ENCODE measurements around the gene PCDHGC4.

Gene PCDHGC4

DNA sequence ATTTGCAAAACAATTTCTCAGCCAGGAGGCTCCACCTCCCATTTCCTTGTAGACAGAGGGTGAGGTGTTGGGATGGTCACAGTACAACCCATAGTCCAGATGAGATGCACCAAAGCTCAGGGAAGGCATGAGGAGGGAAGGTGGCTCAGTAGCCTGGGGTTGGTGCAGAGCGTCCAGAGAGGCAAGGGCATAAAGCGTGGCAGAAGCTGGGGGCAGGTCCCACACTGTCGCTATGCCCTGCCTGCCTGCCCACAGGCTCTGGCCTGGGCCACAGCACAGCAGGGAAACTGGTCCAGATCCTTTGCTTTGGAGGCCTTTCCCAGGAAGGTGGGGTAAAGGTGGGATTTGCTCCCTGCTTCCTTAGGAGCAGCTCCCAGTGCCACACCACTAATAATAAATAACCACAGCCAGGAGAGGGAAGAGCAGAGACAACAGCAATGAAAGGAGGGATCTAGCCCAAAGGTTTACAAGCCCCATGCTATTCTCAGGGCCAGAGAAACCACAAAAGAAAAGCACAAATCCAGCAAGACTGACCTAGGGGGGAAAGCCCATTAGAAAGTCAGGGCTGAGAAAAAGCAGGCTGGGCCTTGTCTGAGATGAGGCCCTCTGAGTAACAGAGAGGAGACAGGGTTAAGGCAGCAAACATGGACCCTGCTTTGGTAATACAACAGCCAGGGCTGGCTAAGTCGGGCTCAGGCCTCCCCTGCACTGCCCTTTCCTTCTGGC lies 31.3 kb downstream of the PCDHGC4 start:
- H3K4me2 ChIP-seq = peak overlapping the region; percentile 86 to 98 (median 95)
- H3K4me3 ChIP-seq = peak overlapping the region in 6 of 10 experiments; percentile 20 to 69 (median 45); a peak in 8 of 20 replicates
- TF ChIP-seq Cebpa-rat (IDR thresholded peaks at IDR 0.05) = no peak
- no peaks in the 10 kb centered on the region for H3K9me3 ChIP-seq (replicated peaks in 1 of 11)
- peaks cover 18 to 83% (median 77%) of the 10 kb centered on the region in 11 experiments for H3K36me3 ChIP-seq
- peak overlapping the region; percentile 53 to 99 (median 95) for H3K9ac ChIP-seq
- no peaks in the 10 kb centered on the region for H3K27me3 ChIP-seq
- no peaks in the 10 kb centered on the region for H4K20me1 ChIP-seq
- H3K4me1 ChIP-seq = peaks cover 92 to 100% (median 99%) of the 10 kb centered on the region in 10 experiments
- peak overlapping the region; percentile 58 to 100 (median 99); a peak in 21 of 22 replicates for H3K27ac ChIP-seq

GRCh38 chr5:141516672-141517025 lies 31.8 kb downstream of the PCDHGC4 start:
- Histone ChIP-seq H3K4me1 (peaks cover 91 to 100% (median 99%) of the 10 kb centered on the region in 10 experiments), H3K4me3 (peak overlapping the region in 4 of 10 experiments; percentile 20 to 69 (median 58); a peak in 6 of 20 replicates), H4K20me1 (no peaks in the 10 kb centered on the region), H3K9ac (peak overlapping the region; percentile 53 to 99 (median 95)), H3K36me3 (peaks cover 18 to 83% (median 74%) of the 10 kb centered on the region in 11 experiments), H3K9me3 (replicated peaks in 1 of 11) (no peaks in the 10 kb centered on the region), H3K27me3 (no peaks in the 10 kb centered on the region), H3K27ac (peak overlapping the region; percentile 58 to 100 (median 99); a peak in 20 of 22 replicates), H3K4me2 (peak overlapping the region; percentile 86 to 98 (median 95))
- no peak for TF ChIP-seq Cebpa-rat (IDR thresholded peaks at IDR 0.05)

- Histone ChIP-seq H3K4me3 (peak overlapping the region in 1 of 10 experiments; percentile 2; a peak in 2 of 20 replicates), H3K27ac (peak overlapping the region in 10 of 11 experiments; percentile 85 to 100 (median 100); a peak in 20 of 22 replicates), H3K9me3 (replicated peaks in 1 of 11) (no peaks in the 10 kb centered on the region), H3K4me1 (peaks cover 91 to 100% (median 99%) of the 10 kb centered on the region in 10 experiments), H3K4me2 (peak overlapping the region; percentile 86 to 98 (median 95); a peak in 21 of 22 replicates), H3K9ac (peak overlapping the region in 9 of 11 experiments; percentile 33 to 99 (median 95); a peak in 12 of 22 replicates), H3K27me3 (no peaks in the 10 kb centered on the region), H3K36me3 (peaks cover 18 to 83% (median 74%) of the 10 kb centered on the region in 11 experiments; a peak in 21 of 22 replicates), H4K20me1 (no peaks in the 10 kb centered on the region)
- no peak for TF ChIP-seq Cebpa-rat (IDR thresholded peaks at IDR 0.05)
Observed at GRCh38 chr5:141517312-141517711, 32.5 kb downstream of the PCDHGC4 start.

- Histone ChIP-seq H3K4me2 (peak overlapping the region in 9 of 11 experiments; percentile 86 to 98 (median 95); a peak in 18 of 22 replicates), H3K27ac (peak overlapping the region in 10 of 11 experiments; percentile 89 to 100 (median 100); a peak in 20 of 22 replicates)
Observed at GRCh38 chr5:141517880-141518617, 33.2 kb downstream of the PCDHGC4 start.

GRCh38 chr5:141518618-141519015 lies 33.8 kb downstream of the PCDHGC4 start:
- Histone ChIP-seq H3K27ac (peak overlapping the region in 10 of 11 experiments; percentile 85 to 100 (median 99); a peak in 19 of 22 replicates), H3K36me3 (peaks cover 23 to 94% (median 87%) of the 10 kb centered on the region in 11 experiments; a peak in 21 of 22 replicates), H3K9ac (peak overlapping the region in 3 of 11 experiments; percentile 7 to 78 (median 75); a peak in 4 of 22 replicates), H3K27me3 (no peaks in the 10 kb centered on the region), H3K9me3 (replicated peaks in 1 of 11) (no peaks in the 10 kb centered on the region), H3K4me2 (peak overlapping the region in 8 of 11 experiments; percentile 75 to 98 (median 94); a peak in 16 of 22 replicates), H3K4me3 (no peak overlapping the region), H4K20me1 (no peaks in the 10 kb centered on the region), H3K4me1 (peaks cover 91 to 100% (median 99%) of the 10 kb centered on the region in 10 experiments)
- no peak for TF ChIP-seq Cebpa-rat (IDR thresholded peaks at IDR 0.05)

More at GRCh38 chr5:141517880-141518617, 33.2 kb downstream of the PCDHGC4 start:
- Histone ChIP-seq H3K9ac (peak overlapping the region in 7 of 11 experiments; percentile 1 to 98 (median 33); a peak in 7 of 22 replicates), H3K36me3 (peaks cover 23 to 88% (median 81%) of the 10 kb centered on the region in 11 experiments; a peak in 21 of 22 replicates), H4K20me1 (no peaks in the 10 kb centered on the region), H3K9me3 (replicated peaks in 1 of 11) (no peaks in the 10 kb centered on the region), H3K4me1 (peaks cover 92 to 100% (median 99%) of the 10 kb centered on the region in 10 experiments), H3K4me3 (peak overlapping the region in 1 of 10 experiments; percentile 2; a peak in 2 of 20 replicates), H3K27me3 (no peaks in the 10 kb centered on the region)
- TF ChIP-seq Cebpa-rat (IDR thresholded peaks at IDR 0.05) = no peak

GRCh38 chr5:141519605-141520565 lies 35.1 kb downstream of the PCDHGC4 start:
- no peak for TF ChIP-seq Cebpa-rat (IDR thresholded peaks at IDR 0.05)
- Histone ChIP-seq H4K20me1 (peaks cover 0 to under 1% (median 0%) of the 10 kb centered on the region in 11 experiments; a peak in 1 of 22 replicates), H3K9me3 (replicated peaks in 1 of 11) (no peaks in the 10 kb centered on the region), H3K27ac (peak overlapping the region; percentile 71 to 100 (median 99)), H3K36me3 (peaks cover 29 to 100% (median 94%) of the 10 kb centered on the region in 11 experiments; a peak in 21 of 22 replicates), H3K9ac (peak overlapping the region in 9 of 11 experiments; percentile 63 to 79 (median 75); a peak in 17 of 22 replicates), H3K27me3 (no peaks in the 10 kb centered on the region), H3K4me2 (peak overlapping the region in 10 of 11 experiments; percentile 62 to 98 (median 90); a peak in 20 of 22 replicates), H3K4me1 (peaks cover 91 to 100% (median 100%) of the 10 kb centered on the region in 10 experiments), H3K4me3 (peak overlapping the region in 5 of 10 experiments; percentile 8 to 50 (median 26); a peak in 7 of 20 replicates)

GRCh38 chr5:141521244-141521781 lies 36.5 kb downstream of the PCDHGC4 start:
- Histone ChIP-seq H3K9me3 (replicated peaks in 1 of 11) (no peaks in the 10 kb centered on the region), H3K4me1 (peaks cover 91 to 100% (median 100%) of the 10 kb centered on the region in 10 experiments), H3K27ac (peak overlapping the region; percentile 71 to 100 (median 99)), H4K20me1 (peaks cover 0 to 4% (median 0%) of the 10 kb centered on the region in 11 experiments; a peak in 1 of 22 replicates), H3K9ac (peak overlapping the region; percentile 49 to 79 (median 74); a peak in 19 of 22 replicates), H3K4me3 (peak overlapping the region in 4 of 10 experiments; percentile 19 to 52 (median 24); a peak in 4 of 20 replicates), H3K27me3 (no peaks in the 10 kb centered on the region), H3K36me3 (peaks cover 36 to 100% (median 93%) of the 10 kb centered on the region in 11 experiments), H3K4me2 (peak overlapping the region; percentile 47 to 98 (median 87))
- peak in 8 of 11 experiments; percentile 15 to 86 (median 66); a peak in 11 of 22 replicates for TF ChIP-seq Cebpa-rat (IDR thresholded peaks at IDR 0.05)

All from BLaER1 treated with 17β-estradiol and CSF1 and Interleukin-3, amounts not matched to agents 10 nM and 100 nM (cell line).